GM21723 (cell line): Measurements from ENCODE around the gene EXOC7.

Experiments
- ATAC-seq: cut with Tn5 transposase; IDR thresholded peaks from one replicate; pipeline ENCODE4 v1.9.1; 2021; ENCODE audit warnings: mild to moderate bottlenecking, moderate library complexity; ENCODE audit not compliant: unreplicated experiment

The EXOC7 gene

DNA sequence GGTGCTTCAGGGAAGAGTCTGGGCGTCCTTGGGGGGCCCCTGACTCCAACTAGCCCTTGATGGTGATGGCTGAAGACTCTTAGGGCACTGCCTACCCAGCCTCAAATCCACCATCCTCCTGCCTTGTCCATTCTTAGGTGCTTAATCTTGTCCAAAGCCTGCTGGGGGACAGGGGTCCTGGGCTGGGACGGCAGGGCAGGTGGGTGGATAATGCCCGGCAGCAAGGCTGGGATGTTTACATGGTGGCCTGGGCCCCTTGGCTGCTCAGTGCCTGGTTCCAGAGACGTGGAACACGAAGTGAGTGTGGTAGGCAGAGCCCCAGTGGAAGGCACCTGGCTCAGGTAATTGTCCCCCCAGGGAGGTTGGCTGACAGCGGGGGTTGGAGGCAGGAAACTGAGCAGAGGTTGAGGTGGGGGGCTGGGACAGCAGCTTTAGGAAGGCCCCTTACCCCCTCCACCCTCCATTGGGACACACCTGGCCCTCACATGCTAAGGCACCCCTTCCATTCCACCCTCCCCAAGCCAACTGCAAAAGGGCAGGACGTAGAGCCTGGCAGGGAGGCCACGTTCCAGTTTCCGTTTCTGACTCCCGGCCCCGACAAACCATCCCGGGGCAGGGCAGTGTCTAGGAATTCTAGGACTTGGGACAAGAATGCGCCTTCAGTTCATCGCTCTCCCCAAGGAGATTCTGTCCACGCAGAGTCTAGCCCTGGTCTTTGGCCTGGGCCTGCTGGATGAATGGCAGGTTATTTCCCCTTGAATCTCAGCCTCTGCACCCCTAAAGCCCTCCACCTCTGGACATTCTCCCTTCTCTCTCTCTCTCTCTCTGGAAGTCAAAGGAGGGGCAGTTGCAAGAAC lies 35.5 kb upstream of the EXOC7 start:
- ATAC-seq = no peak

DNA sequence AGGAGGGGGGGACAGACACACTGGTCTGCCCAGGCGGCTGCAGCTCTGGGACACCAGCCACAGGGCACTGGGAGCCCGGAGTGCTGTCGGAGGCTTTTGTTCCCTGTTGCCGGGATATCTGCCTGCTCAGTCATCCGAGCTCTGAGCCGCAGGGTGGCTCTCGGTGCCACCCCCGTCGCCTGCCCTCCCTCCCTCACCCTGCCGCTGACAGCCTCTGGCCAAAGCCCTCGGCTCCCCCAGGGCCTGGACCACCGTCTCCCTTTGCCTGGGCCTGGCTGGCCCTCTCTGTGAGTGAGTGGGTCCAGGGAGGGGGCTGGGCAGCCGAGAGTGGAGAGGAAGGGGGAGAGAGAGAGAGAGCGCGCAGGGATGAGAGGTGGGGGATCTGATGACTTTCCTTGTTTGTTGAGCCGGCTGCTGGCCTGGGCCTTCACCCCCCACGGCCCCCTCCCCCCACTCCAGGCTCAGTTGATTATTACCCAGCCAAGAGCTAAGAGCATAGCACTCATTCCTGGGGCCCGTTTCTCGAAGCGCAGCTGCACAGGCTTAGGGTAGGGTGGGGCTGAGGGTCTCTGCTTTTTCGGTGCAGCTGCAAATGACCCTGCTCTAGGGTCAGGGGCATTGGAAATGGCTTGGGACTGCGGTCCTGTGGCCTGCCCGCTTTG lies 34.8 kb upstream of the EXOC7 start:
- no peak for ATAC-seq

DNA sequence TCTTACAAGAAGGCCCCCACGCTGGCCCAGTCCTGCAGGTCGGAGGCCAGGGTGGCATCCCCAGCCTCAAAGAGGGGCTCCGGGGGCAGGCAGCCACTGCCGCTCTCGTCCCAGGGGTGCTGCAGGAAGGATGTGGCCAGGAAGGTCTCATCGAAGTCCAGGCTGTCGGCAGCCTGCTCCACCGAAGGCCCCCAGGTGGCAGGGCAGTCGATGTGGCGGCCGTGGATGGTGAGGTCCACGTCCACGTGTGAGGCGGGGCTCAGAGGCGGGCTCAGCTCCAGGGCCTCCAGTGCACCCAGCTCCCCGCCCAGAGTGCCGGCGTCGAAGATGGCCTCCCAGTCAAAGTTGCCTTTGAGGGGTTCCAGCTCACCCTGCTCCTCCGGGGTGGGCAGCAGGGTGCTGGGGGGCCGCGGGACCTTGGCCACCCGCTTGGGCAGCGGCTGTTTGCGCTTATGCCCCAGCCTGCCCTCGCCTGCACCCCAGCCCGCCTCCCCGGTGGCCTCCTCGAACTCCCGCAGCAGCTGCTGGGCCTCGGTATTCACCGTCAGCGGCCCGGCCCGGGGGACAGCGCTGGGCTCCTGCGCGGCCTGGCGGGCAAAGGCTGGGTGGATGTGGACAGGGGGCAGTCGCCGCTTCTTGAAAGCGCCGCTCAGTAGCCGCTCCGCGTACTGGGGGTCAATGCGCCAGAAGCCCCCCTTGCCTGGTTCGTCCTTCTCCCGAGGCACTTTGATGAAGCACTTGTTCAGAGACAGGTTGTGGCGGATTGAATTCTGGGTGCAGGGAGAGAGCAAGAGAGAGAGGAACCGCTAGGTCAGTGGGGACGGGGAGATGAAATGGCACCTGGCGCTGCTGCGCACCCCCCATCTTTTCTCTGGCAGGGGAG lies 34.0 kb upstream of the EXOC7 start:
- no peak for ATAC-seq

DNA sequence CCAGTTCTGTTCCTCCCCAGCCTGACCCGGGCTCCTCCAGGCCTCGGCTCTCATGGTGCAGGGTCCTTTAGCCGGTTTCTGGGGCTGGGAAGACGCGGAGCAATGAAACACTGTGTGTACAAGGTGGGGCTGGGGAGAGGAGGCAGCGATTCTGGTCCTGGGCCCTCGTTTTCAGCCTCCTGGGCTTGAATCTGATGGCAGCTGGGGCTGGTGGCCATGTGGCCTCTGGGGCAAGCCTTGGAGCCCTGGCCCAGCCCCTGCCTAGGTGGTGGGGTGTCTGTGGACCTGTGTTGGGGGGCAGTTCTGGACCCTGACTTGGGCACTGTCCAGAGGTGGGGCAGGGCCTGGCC lies 33.4 kb upstream of the EXOC7 start:
- ATAC-seq = no peak

DNA sequence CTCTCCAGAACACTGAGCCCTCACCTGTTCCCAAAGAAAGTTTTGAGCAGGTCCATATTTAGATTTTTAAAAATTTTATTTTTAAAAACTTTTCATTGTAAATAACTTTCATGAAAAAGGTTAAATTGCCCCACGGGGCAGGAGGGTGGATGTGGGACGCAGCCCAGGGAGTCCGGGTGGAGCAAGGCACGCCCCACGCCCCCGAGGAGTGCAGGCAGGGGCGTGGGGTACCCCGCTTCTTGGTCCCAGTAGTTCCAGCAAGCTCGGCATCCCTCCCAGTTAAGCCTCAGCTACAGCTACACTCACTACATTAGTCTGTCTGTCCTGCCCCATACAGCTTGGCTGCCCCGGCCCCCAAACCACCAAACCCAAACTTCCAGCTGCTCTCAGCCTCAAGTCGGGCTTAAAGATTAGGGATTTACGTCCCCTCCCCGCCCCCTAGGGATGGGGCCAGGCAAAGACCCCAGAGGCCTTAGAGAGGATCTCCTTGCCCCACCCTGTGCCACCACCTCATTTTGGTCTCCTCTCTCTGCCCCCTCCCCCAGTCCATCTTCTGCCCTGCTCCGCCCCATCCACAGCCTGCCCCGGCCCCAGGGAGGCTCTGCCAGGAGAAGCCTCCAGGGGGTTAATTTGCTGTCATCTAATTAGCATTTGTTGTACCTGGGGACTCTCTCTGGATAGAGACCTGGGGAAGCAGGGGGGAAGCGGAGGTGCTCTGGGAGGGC lies 32.9 kb upstream of the EXOC7 start:
- no peak for ATAC-seq

DNA sequence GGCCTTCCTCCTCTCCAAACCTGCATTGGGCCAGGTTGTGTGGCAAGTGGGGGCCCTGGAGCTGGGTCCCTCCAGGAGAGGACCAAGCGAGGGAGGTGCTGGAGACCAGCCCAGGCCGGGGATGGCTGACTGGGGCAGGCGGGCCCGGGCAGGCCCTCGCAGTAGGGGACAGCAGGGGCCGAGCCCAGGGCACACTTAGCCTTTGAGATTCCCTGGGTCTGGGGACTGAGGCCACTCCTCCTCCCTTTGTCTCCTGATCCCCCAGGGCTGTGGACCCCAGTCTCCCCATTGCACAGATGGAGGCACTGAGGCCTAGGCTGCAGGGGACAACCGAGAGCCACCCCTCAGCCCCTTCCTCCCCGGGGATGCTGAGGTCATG lies 32.2 kb upstream of the EXOC7 start:
- ATAC-seq = no peak

DNA sequence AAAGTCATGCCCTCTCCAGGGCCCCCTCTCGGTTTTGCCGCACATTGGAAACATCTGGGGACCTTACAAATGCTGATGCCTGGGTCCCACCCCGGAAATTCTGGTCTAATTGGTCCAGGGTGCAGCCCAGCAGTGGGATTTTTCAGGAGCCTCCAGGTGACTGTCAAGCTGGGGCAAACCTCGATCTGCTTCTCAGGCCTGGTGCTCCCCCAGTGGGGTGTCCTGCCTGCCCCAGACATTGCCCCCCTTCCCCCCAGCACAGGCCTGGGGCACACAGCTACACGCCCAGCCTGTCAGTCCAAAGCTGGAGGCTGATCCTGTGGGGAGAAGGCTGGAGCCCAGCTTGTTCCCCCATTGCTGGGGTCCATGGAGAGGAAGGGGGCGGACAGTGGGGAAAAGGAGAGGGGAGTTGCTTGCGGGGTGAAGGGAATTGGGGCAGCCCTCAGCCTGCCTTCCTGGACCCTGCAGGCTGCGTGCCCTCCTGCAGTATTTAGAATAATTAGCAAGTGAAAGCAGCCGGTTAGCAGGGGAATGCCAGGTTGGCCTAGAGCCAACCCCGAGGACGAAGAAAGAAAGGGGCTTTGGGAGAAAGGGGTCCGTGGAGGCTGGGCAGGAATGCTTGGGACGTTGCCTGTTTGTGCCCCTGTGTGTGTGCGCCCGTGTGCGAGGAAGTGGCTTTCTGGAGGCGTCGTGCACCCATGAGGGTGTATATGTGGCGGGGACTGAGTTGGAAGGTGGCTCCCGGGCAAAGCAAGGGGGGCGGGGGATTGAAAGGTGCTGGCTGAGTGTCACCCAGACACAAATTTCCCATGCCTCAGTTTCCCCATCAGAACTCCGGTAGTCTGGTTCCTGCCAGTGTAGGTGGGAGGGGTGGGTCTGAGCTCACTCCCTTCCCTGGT lies 31.6 kb upstream of the EXOC7 start:
- ATAC-seq = no peak

DNA sequence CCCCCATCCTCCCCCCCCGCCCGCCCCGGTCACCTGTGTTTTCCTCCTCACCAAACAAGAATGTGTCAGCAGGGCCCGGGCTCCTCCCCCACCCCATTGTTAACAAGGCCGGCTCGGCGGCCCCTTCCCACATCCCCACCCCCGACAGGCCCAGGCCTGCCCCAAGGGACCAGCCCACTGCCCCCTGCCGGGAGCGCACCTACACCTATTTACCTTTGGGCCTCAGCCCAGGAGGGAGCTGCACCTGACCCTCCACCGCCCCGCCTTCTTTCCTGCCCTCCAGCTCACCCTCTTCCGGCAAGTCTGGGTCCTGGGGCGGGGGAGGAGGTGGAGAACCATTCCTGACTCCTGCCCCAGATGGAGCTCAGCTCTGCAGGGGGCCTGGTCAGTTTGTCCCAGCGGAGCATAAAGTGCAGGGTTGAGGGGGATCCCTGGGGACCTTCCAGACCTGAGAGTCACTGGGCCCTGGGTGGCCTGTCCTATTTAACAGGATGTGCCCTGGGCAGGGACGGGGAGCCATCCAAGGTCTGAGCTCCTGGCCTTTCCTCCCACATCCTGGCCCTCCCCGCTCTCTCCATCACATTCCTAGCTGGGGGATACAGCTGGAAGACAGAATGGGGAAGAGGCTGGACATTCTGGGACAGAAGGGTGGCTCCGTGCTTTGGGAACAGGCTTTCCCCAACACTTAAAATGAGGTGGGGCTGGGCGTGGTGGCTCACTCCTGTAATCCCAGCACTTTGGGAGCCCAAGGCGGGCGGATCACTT lies 29.2 kb upstream of the EXOC7 start:
- no peak for ATAC-seq

DNA sequence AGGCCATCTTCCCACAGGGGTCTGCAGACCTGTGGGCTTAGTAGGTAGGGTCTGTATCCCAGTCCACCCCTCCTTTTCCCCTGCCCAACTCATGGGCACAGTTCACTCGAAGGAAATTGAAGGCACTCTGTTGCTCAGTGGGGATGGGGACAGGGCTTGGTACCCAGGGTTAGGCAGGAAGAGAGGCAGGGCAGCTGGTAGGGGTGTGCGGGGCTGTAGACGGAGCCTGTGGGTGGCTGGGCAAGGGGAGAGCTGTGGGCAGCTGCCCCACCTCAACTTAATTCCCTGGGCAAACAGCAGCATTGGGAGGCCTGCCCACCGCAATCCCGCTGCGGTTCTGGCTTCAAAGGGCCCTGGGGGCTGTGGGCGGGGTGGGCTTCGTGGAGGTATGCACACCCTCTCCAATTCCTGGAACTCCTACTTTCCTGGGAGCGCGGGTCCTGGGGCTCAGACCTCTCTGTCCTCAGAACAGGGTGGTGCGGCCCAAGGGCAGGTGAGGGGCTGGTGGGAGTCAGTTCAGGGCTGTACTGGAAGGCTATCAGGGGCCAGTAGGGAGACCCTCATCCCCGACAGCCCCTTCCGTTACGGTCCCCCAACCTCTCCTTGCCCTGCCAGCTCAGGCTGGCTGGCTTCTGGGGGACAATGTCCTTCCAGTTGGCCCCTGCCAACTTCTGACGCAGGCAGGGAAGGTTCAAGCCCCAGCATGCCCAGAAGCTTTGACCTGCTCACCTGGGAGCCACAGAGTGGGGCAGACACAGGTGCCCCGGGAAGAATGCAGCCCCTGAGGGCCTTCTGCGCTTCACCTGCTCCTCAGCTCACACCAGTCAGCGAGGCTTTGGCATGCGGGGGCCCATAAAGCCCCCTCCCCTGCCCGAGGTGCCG lies 28.3 kb upstream of the EXOC7 start:
- no peak for ATAC-seq

DNA sequence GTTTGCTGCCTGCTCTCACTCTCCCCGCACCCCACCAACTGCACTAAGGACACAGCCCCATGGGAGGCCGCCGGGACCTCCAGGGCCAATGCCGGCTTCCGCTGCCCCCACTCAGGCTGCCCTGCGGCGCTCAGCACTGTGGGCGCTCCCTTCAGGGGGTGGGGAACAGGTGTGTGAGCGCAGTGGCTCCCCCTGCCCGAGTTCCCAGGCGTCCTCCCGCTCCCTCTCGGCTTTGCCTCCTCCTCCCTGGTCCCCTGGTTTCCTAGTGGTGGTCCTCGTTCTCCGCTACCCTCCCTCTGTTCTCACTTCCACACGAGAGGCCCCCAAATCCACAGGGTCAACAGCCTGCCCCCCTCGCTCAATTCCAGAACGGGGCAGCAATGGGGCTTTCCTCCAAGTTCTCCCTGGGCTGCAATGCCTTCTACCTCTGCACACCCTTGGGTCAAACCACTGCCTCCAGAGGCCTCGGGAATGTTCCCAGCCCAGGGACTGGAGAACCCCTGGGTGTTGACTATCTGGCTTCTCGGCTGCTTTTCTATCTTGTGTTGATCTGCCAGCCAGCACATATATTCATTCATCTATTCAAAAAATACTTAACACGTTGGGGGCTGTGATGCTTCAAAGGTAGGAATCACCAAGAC lies 27.6 kb upstream of the EXOC7 start:
- ATAC-seq = no peak

DNA sequence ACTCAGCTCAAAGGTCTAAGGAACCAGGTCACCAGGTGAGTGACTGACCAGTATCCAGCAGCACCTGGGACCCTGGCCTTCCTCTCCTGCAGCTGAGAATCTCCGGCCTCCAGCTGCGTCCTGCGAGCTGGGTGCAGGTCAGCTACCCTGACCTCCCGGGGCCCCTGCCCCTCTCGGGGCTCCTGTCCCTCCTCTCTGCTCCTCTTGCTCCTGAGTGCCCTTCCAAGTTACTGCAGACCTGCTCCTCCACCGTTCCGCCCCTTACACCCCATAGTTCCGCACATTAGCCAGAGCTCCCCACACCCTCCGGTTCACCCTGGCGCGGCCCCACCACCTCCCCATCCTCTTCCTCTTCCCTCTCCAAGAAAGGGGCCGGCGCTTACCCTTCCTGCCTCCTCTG lies 26.9 kb upstream of the EXOC7 start:
- ATAC-seq = no peak

DNA sequence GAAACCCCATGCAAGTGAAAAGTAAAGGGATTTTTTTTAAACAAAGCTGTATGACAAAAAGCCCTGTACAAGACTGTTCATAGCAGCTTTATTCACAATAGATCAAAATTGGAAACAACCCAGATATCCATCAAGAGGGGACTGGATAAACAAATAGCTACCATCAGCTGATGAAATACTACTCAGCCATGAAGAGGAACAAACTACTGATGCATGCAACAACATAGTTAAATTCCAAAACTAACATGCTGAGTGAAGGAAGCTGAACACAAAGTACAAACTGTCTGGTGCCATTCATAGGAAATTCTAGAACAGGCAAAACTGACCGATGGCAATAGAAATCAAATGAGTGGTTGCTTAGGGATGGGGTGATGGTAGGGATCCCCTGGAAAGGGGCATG lies 22.3 kb upstream of the EXOC7 start:
- ATAC-seq = no peak

DNA sequence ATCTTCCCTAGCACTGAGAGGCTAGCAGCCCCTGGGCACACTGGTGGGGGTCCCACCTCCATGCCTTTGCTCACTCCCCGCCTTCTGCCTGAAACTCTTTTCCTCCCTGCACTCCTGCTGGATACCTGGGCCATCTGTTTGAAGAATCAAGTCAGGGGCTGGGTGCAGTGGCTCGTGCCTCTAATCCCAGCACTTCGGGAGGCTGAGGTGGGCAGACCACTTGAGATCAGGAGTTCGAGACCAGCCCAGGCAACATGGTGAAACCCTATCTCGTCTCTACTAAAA lies 21.7 kb upstream of the EXOC7 start:
- no peak for ATAC-seq

DNA sequence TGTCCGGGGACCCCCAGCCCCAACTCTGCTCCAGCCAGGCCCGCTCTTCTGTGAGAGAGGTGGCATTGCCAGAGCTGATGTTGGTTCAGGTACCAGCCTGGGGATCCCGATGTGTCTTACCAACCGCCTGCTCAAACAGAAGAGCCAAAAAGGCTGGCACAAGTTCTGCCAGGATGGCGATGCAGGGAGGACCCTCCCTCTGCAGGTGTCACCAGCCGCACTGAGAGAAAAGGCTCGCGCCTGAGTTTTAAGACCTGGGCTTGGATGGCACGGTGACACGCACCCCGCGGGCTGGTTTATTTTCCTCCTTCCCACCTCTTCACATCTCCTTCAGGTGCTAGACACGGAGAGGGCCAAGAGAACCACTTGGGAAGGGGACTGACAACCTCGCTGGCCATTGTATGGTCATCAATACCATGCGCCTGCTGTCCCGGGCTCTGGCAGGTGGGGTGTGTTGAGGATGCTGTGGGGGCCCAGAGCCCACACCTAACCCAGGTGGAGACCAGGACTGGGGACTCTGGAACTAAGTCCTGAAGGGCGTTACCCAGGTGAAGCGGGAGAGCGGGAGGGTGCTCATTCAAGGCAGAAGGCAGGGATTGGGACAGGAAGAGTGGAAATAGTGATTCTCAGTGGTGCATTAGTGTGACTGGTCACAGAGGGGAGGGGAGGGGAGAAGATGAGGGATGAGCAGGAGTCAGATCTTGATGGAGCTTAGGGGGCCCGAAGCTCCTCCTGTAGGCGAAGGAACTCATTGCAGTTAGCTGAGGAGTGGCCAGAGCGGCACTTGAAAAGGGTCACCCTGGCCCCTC lies 21.2 kb upstream of the EXOC7 start:
- ATAC-seq = no peak

DNA sequence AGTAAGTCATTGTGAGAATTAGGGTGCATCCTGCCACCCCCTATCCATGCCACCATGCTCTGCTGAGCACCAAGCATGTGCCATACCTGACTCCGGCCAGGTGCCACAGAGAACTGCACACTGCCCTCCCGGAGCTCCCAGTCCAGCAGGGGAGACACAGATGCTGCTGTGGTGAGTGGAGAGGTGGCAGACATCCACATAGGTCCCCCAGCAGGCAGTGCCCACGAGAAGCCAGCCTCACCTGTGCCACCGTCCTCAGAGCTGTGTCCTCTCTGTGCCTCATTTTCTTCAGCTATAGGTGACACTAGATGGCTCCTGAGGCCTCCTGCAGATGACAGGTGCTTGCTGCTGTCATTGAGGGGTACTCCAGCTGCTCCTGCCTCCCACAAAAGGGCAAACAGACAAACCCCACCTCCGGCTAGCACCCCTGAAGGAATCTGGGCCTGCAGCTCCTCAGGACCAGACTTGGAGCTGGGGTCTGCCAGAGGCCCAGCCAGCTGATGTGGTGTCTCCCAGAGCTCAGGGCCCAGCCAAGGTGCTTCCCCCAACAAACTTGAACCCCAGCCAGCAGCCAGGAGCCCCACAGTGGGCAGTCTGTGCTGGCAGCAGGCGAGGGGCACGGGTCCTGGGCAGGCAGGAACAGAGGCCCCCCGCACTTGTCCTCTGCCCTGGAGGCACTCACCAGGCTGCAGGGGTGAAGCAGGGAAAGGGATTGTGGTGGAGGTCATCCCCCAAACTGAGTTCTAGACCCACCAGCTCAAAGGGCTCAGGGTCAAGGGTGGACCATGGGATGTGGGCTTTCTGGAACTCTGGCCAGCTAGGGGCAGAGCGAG lies 20.4 kb upstream of the EXOC7 start:
- no peak for ATAC-seq

DNA sequence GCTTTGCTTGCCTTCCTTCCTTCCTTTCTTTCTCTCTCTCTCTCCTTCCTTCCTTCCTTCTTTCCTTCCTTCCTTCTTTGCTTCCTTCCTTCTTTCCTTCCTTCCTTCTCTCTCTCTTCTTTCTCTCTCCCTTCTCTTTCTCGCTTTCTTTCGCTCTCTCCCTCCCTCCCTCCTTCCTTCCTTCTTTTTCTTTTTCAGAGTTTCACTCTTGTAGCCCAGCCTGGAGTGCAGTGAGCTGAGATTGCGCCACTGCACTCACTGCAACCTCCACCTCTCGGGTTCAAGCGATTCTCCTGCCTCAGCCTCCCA lies 19.6 kb upstream of the EXOC7 start:
- no peak for ATAC-seq
